ENCODE data around the gene KIRREL3.
"Not testable (repeated sequence)": the region's sequence is repeated elsewhere in the genome, so short reads cannot be mapped to it uniquely, and the experiment has no call there.

The KIRREL3 gene

DNA sequence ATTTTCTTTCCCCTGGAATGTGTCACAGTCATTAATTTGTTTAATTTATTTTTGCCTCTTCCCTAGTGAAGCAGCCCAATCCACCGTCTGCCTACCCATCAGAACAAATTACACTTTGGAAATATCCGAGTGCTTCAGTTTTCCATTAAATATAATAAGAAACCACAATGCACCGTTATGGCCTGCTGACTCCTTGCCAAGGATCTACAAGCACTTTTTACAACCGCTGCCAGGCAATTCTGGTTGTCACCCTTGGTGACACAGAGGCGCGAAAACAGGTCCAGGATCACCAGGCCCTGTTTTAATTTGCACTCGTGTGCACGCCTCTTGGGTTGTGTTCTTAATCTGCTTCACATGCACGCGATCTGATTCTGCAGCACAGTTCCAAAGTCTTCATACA is 43.9 kb downstream of the KIRREL3 start:
- no peak for FAIRE-seq
- DNase-seq (ENCODE audit: insufficient read length, low spot score): no peak
- TF ChIP-seq POLR2A (IDR thresholded peaks at IDR 0.05; ENCODE audit: low read depth, low read length): no peak

DNA sequence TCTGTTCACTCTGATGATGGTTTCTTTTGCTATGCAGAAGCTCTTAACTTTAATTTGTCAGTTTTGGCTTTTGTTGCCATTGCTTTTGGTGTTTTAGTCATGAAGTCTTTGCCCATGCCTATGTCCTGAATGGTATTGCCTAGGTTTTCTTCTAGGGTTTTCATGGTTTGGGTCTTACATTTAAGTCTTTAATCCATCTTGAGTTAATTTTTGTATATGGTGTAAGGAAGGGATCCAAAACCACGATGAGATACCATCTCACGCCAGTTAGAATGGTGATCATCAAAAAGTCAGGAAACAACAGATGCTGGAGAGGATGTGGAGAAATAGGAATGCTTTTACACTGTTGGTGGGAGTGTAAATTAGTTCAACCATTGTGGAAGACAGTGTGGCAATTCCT is 48.0 kb downstream of the KIRREL3 start:
- not testable (repeated sequence) for DNase-seq (ENCODE audit: insufficient read length, low spot score); FAIRE-seq

DNA sequence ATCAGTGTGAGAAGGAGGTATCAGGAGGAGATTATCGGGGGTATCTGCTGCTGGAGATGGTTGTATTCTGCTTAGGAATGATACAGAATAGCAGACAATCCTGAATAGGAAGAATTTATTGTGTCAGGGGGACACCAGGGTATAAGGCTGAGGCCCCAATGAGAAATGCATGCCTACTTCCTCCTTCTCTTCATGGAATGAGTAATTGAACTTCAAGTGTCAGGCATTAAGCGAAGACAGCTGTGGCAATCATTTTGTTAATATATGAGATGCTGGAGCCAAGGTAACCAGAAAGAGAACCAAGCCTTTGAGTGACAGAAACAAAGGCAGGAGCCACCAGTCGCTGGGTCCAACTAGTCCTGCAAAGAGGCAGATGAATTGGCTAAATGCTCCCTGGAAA is 49.1 kb downstream of the KIRREL3 start:
- no peak for TF ChIP-seq POLR2A (IDR thresholded peaks at IDR 0.05; ENCODE audit: low read depth, low read length)
- DNase-seq (ENCODE audit: insufficient read length, low spot score) (no peak), FAIRE-seq (no peak)

DNA sequence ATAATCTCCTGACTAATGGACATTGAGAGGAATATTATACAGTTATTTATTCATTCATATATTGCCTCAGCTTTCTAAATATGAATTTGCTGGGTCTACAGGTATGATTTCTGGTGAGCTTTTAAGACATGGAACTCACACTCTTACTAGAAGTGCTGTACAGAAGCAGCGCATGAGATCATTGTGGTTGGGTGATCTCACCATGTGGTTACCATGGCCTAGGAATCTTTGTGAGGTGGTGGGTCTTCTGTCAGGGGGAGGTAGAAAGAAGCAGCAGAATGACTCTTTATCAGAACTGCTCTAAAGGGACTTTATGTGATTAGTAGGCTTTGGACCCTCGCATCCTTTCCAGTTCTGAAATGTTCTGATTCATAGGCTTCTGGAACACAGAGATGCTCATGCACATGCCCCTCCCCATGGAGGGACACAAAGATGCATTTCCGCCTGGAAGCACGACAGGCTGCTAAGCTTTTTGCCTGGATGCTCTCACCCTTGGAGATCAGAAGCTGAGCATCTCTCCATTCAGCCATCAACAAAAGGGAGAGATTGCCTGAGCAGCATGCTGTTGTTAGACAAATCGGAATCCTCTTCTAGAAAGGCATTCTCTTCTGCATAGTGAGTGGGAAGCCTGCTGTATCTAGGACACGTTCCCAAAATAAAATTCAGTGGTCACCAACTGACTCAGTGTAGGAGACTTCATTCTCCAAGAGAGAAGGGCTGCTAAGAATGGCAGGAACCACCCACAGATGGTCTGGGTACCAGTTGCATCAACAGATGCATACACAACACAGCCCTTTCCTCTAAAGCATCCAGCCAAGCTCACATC is 51.3 kb downstream of the KIRREL3 start:
- FAIRE-seq: peak; percentile 75
- peak; percentile 24 for DNase-seq (ENCODE audit: insufficient read length, low spot score)
- no peak for TF ChIP-seq POLR2A (IDR thresholded peaks at IDR 0.05; ENCODE audit: low read depth, low read length)

DNA sequence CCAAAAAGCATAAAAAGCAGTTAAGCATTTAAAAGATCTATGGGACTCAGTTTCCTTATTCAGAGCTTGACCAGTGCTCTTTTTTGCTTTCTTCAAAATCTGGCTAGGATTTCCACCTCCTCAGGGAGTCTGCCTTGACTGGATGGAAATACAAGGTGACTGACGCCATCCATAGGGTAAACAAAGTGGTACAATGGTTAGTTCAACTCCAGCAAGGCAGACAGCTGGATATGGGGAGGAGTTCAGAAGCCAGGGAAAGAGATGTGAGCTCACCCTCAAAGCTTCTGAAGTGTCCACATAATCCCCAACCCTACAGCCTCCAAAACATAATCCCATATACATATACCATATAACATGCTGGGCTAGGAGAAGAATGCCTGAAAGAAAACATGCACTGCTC is 52.0 kb downstream of the KIRREL3 start:
- FAIRE-seq (no peak), DNase-seq (ENCODE audit: insufficient read length, low spot score) (no peak)
- TF ChIP-seq POLR2A (IDR thresholded peaks at IDR 0.05; ENCODE audit: low read depth, low read length): no peak

DNA sequence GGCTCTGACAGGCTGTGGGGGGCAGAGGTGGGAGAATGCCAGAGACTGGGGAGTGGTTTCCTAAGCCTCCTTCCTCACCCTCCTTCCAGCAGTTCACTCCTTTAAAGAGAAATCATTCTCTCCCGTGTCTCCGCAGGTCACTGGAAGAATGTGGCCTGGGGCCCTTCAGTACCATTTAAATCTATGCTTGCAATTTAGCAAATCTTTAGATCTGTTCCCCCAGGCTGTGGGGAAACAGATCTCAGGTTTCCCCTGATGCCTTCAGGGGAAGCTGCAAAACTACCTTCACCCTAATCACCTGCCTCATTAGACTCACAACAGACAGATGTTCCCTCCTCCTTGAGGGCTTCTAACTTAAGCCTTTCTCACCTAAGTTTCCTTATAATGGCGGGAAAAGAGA is 55.3 kb downstream of the KIRREL3 start:
- no peak for DNase-seq (ENCODE audit: insufficient read length, low spot score)
- no peak for TF ChIP-seq POLR2A (IDR thresholded peaks at IDR 0.05; ENCODE audit: low read depth, low read length)
- FAIRE-seq: no peak

DNA sequence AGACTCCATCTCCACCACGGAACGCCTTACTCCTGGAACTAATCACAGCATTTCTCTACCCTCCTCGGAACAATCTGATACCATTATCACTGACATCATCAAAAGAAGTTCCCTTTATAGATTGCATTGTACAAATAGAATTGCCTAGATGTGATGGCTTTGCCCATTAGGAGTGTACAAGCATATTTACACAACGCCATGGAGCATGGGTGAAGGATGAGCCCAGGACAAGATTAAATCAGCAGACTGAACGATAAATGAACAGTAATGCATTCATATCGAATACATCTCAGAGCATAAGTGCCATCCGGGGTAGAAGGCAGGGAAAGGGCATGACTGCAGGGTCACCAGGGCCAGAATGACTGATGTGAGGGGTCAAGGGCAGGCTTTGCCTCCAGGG is 57.3 kb downstream of the KIRREL3 start:
- no peak for FAIRE-seq
- DNase-seq (ENCODE audit: insufficient read length, low spot score): no peak
- no peak for TF ChIP-seq POLR2A (IDR thresholded peaks at IDR 0.05; ENCODE audit: low read depth, low read length)

DNA sequence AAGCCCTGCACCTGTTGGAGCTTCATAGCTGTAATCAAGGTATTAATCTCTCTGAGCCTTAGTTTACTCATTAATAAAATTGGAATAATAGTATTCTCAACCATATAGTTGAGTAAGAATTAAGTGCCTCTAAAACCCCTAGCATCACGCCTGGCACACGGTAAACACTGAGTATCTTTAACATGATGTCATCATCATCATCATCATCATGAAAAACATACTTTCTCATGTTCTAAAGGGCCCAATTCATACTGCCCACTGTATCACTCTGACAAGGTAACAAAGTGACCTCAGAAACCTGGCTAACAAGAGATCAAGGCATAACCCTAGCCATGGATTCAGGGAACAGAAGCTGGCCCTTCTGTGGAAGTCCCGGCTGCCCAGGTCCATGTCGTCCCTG is 58.4 kb downstream of the KIRREL3 start:
- TF ChIP-seq POLR2A (IDR thresholded peaks at IDR 0.05; ENCODE audit: low read depth, low read length): no peak
- DNase-seq (ENCODE audit: insufficient read length, low spot score): no peak
- FAIRE-seq: no peak

DNA sequence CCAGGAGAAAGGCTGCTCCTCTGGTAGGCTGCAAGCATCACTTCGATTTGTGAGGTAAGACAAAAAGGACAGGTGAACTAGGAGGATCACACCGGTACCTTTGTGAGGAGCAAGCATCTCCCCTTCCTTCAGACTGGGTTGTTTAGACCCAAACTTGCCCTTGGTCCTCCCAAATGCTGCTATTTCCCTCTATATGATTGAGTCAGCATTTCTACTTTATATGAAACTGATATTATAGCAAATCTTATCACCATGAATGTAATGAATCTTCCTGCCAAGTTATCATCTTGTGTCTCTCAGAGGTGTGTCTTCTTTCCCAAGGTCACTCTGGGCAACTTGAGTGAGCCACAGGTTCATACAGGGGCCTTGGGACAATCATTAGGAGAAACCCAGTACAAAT is 61.0 kb downstream of the KIRREL3 start:
- DNase-seq (ENCODE audit: insufficient read length, low spot score): no peak
- no peak for FAIRE-seq
- TF ChIP-seq POLR2A (IDR thresholded peaks at IDR 0.05; ENCODE audit: low read depth, low read length): no peak

DNA sequence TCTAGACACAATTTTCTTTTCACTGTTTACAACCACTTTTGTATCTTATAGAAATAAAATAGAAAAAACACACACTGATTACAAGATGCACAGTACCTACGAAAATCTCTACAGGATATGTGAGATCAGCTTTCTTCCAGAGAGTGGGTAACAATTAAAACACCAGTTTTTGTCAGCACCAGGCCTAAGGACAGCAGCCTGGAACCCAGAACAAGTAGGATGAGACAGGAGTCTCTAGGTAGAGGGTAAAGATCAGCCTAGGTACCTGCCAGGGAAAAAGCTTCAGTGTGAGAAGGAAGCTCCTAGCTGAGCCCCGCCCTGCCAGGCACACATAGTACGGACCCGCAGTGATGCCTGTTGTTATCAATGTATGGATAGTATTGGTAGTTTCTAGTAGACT is 61.9 kb downstream of the KIRREL3 start:
- DNase-seq (ENCODE audit: insufficient read length, low spot score) (no peak), FAIRE-seq (no peak)
- no peak for TF ChIP-seq POLR2A (IDR thresholded peaks at IDR 0.05; ENCODE audit: low read depth, low read length)

DNA sequence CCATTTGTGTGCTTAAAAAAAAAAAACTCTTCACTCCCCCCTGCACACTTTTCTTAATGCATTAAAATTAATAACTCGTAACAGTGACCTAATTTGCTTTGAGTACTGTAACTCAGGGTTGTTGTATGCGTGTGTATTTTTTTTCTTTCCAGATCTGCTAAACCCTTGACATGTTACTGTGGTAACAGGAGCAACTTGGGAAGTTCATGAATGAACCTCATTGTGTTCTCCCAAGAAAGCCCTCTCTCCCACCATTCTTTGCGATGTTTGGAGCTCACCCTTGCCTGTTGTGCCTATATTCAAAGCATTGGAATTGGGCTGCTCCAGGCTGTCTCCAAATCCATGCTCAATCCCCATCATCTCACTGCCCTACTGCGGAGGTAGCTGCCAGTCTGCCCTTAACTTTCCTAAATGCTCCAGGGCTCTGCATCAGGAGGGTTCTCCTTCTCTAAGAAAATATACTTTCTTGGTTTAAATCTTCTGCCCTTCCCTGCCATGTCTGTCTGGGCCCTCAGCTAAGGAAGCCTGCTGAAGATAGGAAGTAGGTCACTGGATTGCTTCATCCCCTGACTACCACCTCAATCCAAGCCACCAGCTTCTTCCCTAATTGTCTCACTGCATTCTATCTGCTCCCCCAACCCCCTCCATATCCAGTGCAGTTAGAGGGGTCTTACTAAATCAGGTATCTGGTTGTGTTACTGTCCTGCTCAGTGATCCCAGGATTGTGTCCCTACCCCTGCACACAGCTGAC is 70.3 kb downstream of the KIRREL3 start:
- TF ChIP-seq POLR2A (IDR thresholded peaks at IDR 0.05; ENCODE audit: low read depth, low read length): no peak
- DNase-seq (ENCODE audit: insufficient read length, low spot score): no peak
- FAIRE-seq: no peak

DNA sequence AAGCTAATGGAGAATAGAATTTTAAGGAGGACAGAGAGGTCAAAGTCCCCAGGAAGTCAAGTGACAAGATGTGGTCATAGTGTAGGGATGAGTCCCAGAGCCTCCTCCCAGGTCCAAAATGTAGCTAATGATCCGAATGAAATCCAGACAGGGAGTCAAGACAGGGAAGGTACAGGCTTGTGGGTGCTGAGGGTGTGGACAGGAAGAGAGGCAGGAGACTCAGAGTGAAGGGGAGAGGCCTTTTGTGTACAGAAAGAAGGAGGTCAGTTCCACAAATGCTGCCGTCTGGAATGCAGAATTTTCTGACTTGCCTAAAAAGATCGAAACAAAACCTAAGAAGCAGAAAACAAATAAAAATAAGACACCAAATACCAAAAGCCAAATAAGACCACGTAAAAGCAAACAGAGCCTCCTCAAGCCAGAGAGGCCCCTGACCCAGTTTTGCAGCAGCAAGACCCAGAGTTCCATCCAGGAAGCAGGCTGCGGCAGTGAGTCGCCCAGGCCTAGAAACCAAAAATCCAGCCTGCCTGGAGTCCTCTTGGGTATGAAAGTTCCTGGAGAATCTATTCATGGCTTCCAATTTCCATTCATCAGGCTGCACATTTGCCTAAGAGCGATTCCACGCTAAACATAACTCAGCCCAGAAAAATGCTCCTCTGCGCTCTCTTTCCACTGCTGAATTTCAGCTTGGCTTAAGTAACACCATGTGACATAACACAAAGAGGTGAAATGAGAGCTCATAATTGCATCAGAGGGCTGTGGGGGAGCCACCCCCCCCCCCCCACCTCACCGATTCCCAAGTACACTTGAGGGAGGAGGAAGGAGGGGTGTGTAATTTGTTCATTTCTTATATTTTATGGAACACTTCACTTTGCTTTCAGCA is 71.2 kb downstream of the KIRREL3 start:
- FAIRE-seq (peak; percentile 20), DNase-seq (ENCODE audit: insufficient read length, low spot score) (no peak)
- TF ChIP-seq POLR2A (IDR thresholded peaks at IDR 0.05; ENCODE audit: low read depth, low read length): no peak

DNA sequence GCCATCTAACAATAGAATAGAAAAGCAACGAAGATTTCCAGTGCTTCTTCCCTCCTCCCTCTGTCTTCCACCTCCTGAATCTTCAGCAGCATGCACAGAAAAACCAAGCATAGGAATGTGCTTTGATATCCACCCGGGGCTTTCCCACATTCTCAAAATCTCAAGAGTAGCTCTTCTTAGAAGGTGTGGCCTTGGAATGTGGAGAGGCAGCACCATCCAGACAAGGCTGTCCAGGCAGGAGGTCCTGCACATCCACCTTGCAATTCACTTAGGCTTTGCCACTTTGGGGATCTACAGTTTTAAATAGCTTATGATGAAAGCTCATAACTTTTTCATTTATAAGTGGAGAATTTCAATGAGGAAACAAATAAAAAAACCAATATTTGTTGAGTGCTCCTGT is 72.9 kb downstream of the KIRREL3 start:
- no peak for DNase-seq (ENCODE audit: insufficient read length, low spot score)
- TF ChIP-seq POLR2A (IDR thresholded peaks at IDR 0.05; ENCODE audit: low read depth, low read length): no peak
- no peak for FAIRE-seq

DNA sequence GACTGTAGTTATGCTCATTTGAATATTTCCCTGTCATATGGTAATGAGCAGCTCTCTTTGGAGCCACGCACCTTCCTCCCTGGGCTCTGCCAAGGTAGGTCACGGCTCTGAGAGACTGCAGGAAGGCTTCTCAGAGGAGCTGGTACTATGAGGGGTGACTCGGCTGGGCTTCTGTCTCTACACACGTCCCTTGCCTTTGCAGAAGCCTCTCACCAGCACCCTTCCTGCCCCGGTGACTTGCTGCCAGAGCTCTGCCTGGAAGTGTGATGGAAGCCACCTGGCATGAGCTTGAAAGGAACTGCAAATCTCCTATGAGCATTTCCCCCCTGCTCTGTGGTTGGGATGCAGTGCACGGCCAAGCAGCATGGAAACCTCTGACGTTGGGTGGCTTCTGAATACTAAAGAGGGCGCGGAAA is 74.2 kb downstream of the KIRREL3 start:
- no peak for TF ChIP-seq POLR2A (IDR thresholded peaks at IDR 0.05; ENCODE audit: low read depth, low read length)
- FAIRE-seq: no peak
- no peak for DNase-seq (ENCODE audit: insufficient read length, low spot score)
